DMS 273 treated with DMSO at 0.1 percent for 48 hours (cell line): Measurements from ENCODE around the gene ST8SIA6.
"Not testable (repeated sequence)": the region's sequence is repeated elsewhere in the genome, so short reads cannot be mapped to it uniquely, and the experiment has no call there.

ENCODE experiments used
- DNase-seq: peaks from one replicate; lab custom pipeline; 2025; lab: John Stamatoyannopoulos, UW

The ST8SIA6 gene

GRCh38 chr10:17456032-17456548, 1.7 kb upstream of the ST8SIA6 start:
- DNase-seq, result no peak

GRCh38 chr10:17455015-17455520, 673 bp upstream of the ST8SIA6 start:
- DNase-seq, result no peak

- DNase-seq, result no peak
These were observed 863 bp downstream of the ST8SIA6 start for GRCh38 chr10:17453373-17454091.

- DNase-seq, result no peak
These were observed 1.4 kb downstream of the ST8SIA6 start for GRCh38 chr10:17453035-17453372.

- no peak for DNase-seq
These were observed 2.1 kb downstream of the ST8SIA6 start for GRCh38 chr10:17452060-17452841.

- no peak for DNase-seq
These were observed 4.4 kb downstream of the ST8SIA6 start for GRCh38 chr10:17450024-17450423.

GRCh38 chr10:17445400-17445998, 8.9 kb downstream of the ST8SIA6 start:
- no peak for DNase-seq

GRCh38 chr10:17444388-17444714, 10.0 kb downstream of the ST8SIA6 start:
- DNase-seq, result no peak

- no peak for DNase-seq
These were observed 10.5 kb downstream of the ST8SIA6 start for GRCh38 chr10:17443707-17444387.

- DNase-seq, result no peak
These were observed 15.8 kb downstream of the ST8SIA6 start for GRCh38 chr10:17438583-17438982.

- DNase-seq, result not testable (repeated sequence)
These were observed 17.8 kb downstream of the ST8SIA6 start for GRCh38 chr10:17436578-17436977.

GRCh38 chr10:17435953-17436352, 18.4 kb downstream of the ST8SIA6 start:
- no peak for DNase-seq

- no peak for DNase-seq
These were observed 19.2 kb downstream of the ST8SIA6 start for GRCh38 chr10:17435187-17435586.

GRCh38 chr10:17432723-17433122, 21.7 kb downstream of the ST8SIA6 start:
- no peak for DNase-seq

- DNase-seq, result no peak
These were observed 22.5 kb downstream of the ST8SIA6 start for GRCh38 chr10:17431871-17432311.

- DNase-seq, result no peak
These were observed 23.6 kb downstream of the ST8SIA6 start for GRCh38 chr10:17430647-17431355.

GRCh38 chr10:17429490-17429889, 24.9 kb downstream of the ST8SIA6 start:
- DNase-seq, result no peak

GRCh38 chr10:17428351-17429097, 25.9 kb downstream of the ST8SIA6 start:
- DNase-seq, result no peak

- no peak for DNase-seq
These were observed 26.6 kb downstream of the ST8SIA6 start for GRCh38 chr10:17427666-17428350.

- DNase-seq, result no peak
These were observed 27.2 kb downstream of the ST8SIA6 start for GRCh38 chr10:17427201-17427600.
